Duodenal mucosa (tissue), 2 donors: ENCODE results near the gene TREML2.
"Not testable (repeated sequence)": the region's sequence is repeated elsewhere in the genome, so short reads cannot be mapped to it uniquely, and the experiment has no call there.

Experiments used
- H3K27ac ChIP-seq: one replicate; pipeline ENCODE4 v1.7.0; 2013; ENCODE audit warnings: low read depth, low read length
- H3K27me3 ChIP-seq, 2 donors: one replicate each; pipeline ENCODE4 v1.7.0; 2013; ENCODE audit warnings: low read length in 2 of 2, control low read depth in 1 of 2; ENCODE audit not compliant: insufficient read depth in 2 of 2, control insufficient read depth in 1 of 2
- H3K36me3 ChIP-seq, 2 donors: one replicate each; pipeline ENCODE4 v1.7.0; 2013; ENCODE audit warnings: low read length in 2 of 2, control low read depth in 1 of 2; ENCODE audit not compliant: insufficient read depth in 2 of 2, control insufficient read depth in 1 of 2
- H3K4me1 ChIP-seq, 2 donors: one replicate each; pipeline ENCODE4 v1.7.0; 2013; ENCODE audit warnings: low read length in 2 of 2, control low read depth in 1 of 2; ENCODE audit not compliant: insufficient read depth in 2 of 2, control insufficient read depth in 1 of 2
- H3K4me3 ChIP-seq, 2 donors: one replicate each; pipeline ENCODE4 v1.7.0; 2013; ENCODE audit warnings: low read length in 2 of 2, low read depth in 1 of 2
- H3K9ac ChIP-seq, 2 donors: one replicate each; pipeline ENCODE4 v1.7.0; 2013; ENCODE audit warnings: low read length in 2 of 2, low read depth in 1 of 2
- H3K9me3 ChIP-seq, 2 donors: one replicate each; pipeline ENCODE4 v1.7.0; 2013; ENCODE audit warnings: low read length in 2 of 2, control low read depth in 1 of 2; ENCODE audit not compliant: control insufficient read depth in 1 of 2

The TREML2 gene

GRCh38 chr6:41193171-41193734, 7.7 kb downstream of the TREML2 start:
- peaks cover 8% of the 10 kb centered on the region in 2 donors for H3K9me3 ChIP-seq
- no peak overlapping the region for H3K4me3 ChIP-seq
- H3K27me3 ChIP-seq, result peaks cover 0 to 5% of the 10 kb centered on the region in 2 donors
- H3K4me1 ChIP-seq, result no peaks in the 10 kb centered on the region
- no peak overlapping the region for H3K27ac ChIP-seq
- no peaks in the 10 kb centered on the region for H3K36me3 ChIP-seq
- H3K9ac ChIP-seq, result no peak overlapping the region

GRCh38 chr6:41191569-41191968, 9.4 kb downstream of the TREML2 start:
- Histone ChIP-seq H3K27ac (no peak overlapping the region), H3K4me1 (no peaks in the 10 kb centered on the region), H3K4me3 (no peak overlapping the region), H3K27me3 (peaks cover 0 to 5% of the 10 kb centered on the region in 2 donors), H3K36me3 (no peaks in the 10 kb centered on the region), H3K9me3 (peaks cover 8% of the 10 kb centered on the region in 2 donors), H3K9ac (no peak overlapping the region)

- H3K9ac ChIP-seq, result no peak overlapping the region
- H3K4me1 ChIP-seq, result no peaks in the 10 kb centered on the region
Measured at GRCh38 chr6:41190791-41191190, 10.2 kb downstream of the TREML2 start.

GRCh38 chr6:41189967-41190366, 11.0 kb downstream of the TREML2 start:
- H3K27me3 ChIP-seq, result peaks cover 0 to 5% of the 10 kb centered on the region in 2 donors
- H3K27ac ChIP-seq, result no peak overlapping the region
- H3K9ac ChIP-seq, result no peak overlapping the region
- no peak overlapping the region for H3K4me3 ChIP-seq
- no peaks in the 10 kb centered on the region for H3K36me3 ChIP-seq
- no peaks in the 10 kb centered on the region for H3K4me1 ChIP-seq
- H3K9me3 ChIP-seq, result peaks cover 8% of the 10 kb centered on the region in 2 donors

More at GRCh38 chr6:41190791-41191190, 10.2 kb downstream of the TREML2 start:
- H3K4me3 ChIP-seq, result no peak overlapping the region
- no peak overlapping the region for H3K27ac ChIP-seq
- H3K27me3 ChIP-seq, result peaks cover 0 to 5% of the 10 kb centered on the region in 2 donors
- peaks cover 8% of the 10 kb centered on the region in 2 donors for H3K9me3 ChIP-seq
- no peaks in the 10 kb centered on the region for H3K36me3 ChIP-seq

- not testable (repeated sequence) for H3K4me1 ChIP-seq, H3K4me3 ChIP-seq, H3K36me3 ChIP-seq, H3K9me3 ChIP-seq, H3K27me3 ChIP-seq, H3K27ac ChIP-seq, H3K9ac ChIP-seq
Measured at GRCh38 chr6:41189046-41189445, 11.9 kb downstream of the TREML2 start.

- Histone ChIP-seq H3K4me3 (no peak overlapping the region), H3K27ac (no peak overlapping the region), H3K27me3 (peaks cover 0 to 5% of the 10 kb centered on the region in 2 donors), H3K4me1 (no peaks in the 10 kb centered on the region), H3K9ac (no peak overlapping the region), H3K36me3 (no peaks in the 10 kb centered on the region), H3K9me3 (peaks cover 8% of the 10 kb centered on the region in 2 donors)
Measured at GRCh38 chr6:41187924-41188886, 12.7 kb downstream of the TREML2 start.

- Histone ChIP-seq H3K27ac (no peak overlapping the region), H3K9ac (no peak overlapping the region), H3K9me3 (peaks cover 8% of the 10 kb centered on the region in 2 donors), H3K27me3 (no peaks in the 10 kb centered on the region), H3K36me3 (no peaks in the 10 kb centered on the region), H3K4me3 (no peak overlapping the region), H3K4me1 (no peaks in the 10 kb centered on the region)
Measured at GRCh38 chr6:41186031-41186562, 14.9 kb downstream of the TREML2 start.

- no peaks in the 10 kb centered on the region for H3K4me1 ChIP-seq
- peaks cover 1 to 3% of the 10 kb centered on the region in 2 donors for H3K9me3 ChIP-seq
- H3K4me3 ChIP-seq, result no peak overlapping the region
- no peak overlapping the region for H3K9ac ChIP-seq
- no peaks in the 10 kb centered on the region for H3K27me3 ChIP-seq
- no peaks in the 10 kb centered on the region for H3K36me3 ChIP-seq
- H3K27ac ChIP-seq, result no peak overlapping the region
Measured at GRCh38 chr6:41184761-41185160, 16.2 kb downstream of the TREML2 start.

- no peaks in the 10 kb centered on the region for H3K4me1 ChIP-seq
- no peak overlapping the region for H3K4me3 ChIP-seq
Measured at GRCh38 chr6:41182069-41183034, 18.6 kb downstream of the TREML2 start.

More at GRCh38 chr6:41182069-41183034, 18.6 kb downstream of the TREML2 start:
- no peaks in the 10 kb centered on the region for H3K27me3 ChIP-seq
- no peaks in the 10 kb centered on the region for H3K9me3 ChIP-seq
- H3K9ac ChIP-seq, result no peak overlapping the region
- no peak overlapping the region for H3K27ac ChIP-seq
- H3K36me3 ChIP-seq, result no peaks in the 10 kb centered on the region
